ENCODE data around the gene MED9. TPM values are rescaled to one million over a fixed set of nuclear protein-coding genes. Genes with fewer than 3 reads are reported as not detected.

MED9 gene
- polyA plus RNA-seq, 1 donor from 2014 or later: 25.1 TPM

GRCh38 chr17:17525956-17526355 is 49.2 kb downstream of the MED9 start:
- no peaks in the 10 kb centered on the region for H3K27me3 ChIP-seq (ENCODE audit: insufficient read depth, low read depth, low read length)
- no peak overlapping the region for H2AFZ ChIP-seq (ENCODE audit: low read depth, low read length)
- no peak overlapping the region for H3K27ac ChIP-seq (ENCODE audit: low read length)
- H3K4me3 ChIP-seq (ENCODE audit: low read length): no peak overlapping the region
- no peak overlapping the region for H3K9ac ChIP-seq (ENCODE audit: low read length)
- no peaks in the 10 kb centered on the region for H3F3A ChIP-seq (ENCODE audit: insufficient read depth, low read length, poor library complexity, severe bottlenecking)
- no peaks in the 10 kb centered on the region for H3K79me2 ChIP-seq (replicated peaks; ENCODE audit: insufficient read depth, low read length)
- no peaks in the 10 kb centered on the region for H4K20me1 ChIP-seq (ENCODE audit: insufficient read depth)
- no peaks in the 10 kb centered on the region for H3K36me3 ChIP-seq (ENCODE audit: insufficient read depth, low read length)
- TF ChIP-seq EP300 (conservative IDR thresholded peaks at IDR 0.05; ENCODE audit: poor library complexity, severe bottlenecking) (no peak), POLR2AphosphoS5 (IDR thresholded peaks at IDR 0.05) (no peak), CTCF (IDR thresholded peaks at IDR 0.05; ENCODE audit: poor library complexity, severe bottlenecking) (no peak), SMC3 (conservative IDR thresholded peaks at IDR 0.05; ENCODE audit: poor library complexity) (no peak), RAD21 (conservative IDR thresholded peaks at IDR 0.05) (no peak), EZH2 (IDR thresholded peaks at IDR 0.05; ENCODE audit: borderline replicate concordance, insufficient read depth, low read length, poor library complexity, severe bottlenecking) (no peak), MXI1 (conservative IDR thresholded peaks at IDR 0.05; ENCODE audit: poor library complexity, severe bottlenecking) (no peak), TAF1 (IDR thresholded peaks at IDR 0.05; ENCODE audit: low read depth) (no peak), REST (IDR thresholded peaks at IDR 0.05; ENCODE audit: borderline replicate concordance) (no peak)
- no peak overlapping the region for H3K4me2 ChIP-seq (ENCODE audit: low read length)
- H3K9me2 ChIP-seq (ENCODE audit: insufficient read depth, low read length): no peaks in the 10 kb centered on the region
- no peaks in the 10 kb centered on the region for H3K9me3 ChIP-seq (ENCODE audit: low read length)

GRCh38 chr17:17526369-17526768 is 49.6 kb downstream of the MED9 start:
- Histone ChIP-seq H3K79me2 (replicated peaks; ENCODE audit: insufficient read depth, low read length) (no peaks in the 10 kb centered on the region), H3K9me3 (ENCODE audit: low read length) (no peaks in the 10 kb centered on the region), H3K4me2 (ENCODE audit: low read length) (no peak overlapping the region), H3K4me3 (ENCODE audit: low read length) (no peak overlapping the region), H3K9me2 (ENCODE audit: insufficient read depth, low read length) (no peaks in the 10 kb centered on the region), H3K27ac (ENCODE audit: low read length) (no peak overlapping the region), H4K20me1 (ENCODE audit: insufficient read depth) (no peaks in the 10 kb centered on the region), H3K9ac (ENCODE audit: low read length) (no peak overlapping the region), H3F3A (ENCODE audit: insufficient read depth, low read length, poor library complexity, severe bottlenecking) (no peaks in the 10 kb centered on the region), H2AFZ (ENCODE audit: low read depth, low read length) (no peak overlapping the region), H3K27me3 (ENCODE audit: insufficient read depth, low read depth, low read length) (no peaks in the 10 kb centered on the region), H3K36me3 (ENCODE audit: insufficient read depth, low read length) (no peaks in the 10 kb centered on the region)
- TF ChIP-seq EZH2 (IDR thresholded peaks at IDR 0.05; ENCODE audit: borderline replicate concordance, insufficient read depth, low read length, poor library complexity, severe bottlenecking) (no peak), REST (IDR thresholded peaks at IDR 0.05; ENCODE audit: borderline replicate concordance) (no peak), MXI1 (conservative IDR thresholded peaks at IDR 0.05; ENCODE audit: poor library complexity, severe bottlenecking) (no peak), RAD21 (conservative IDR thresholded peaks at IDR 0.05) (no peak), POLR2AphosphoS5 (IDR thresholded peaks at IDR 0.05) (no peak), EP300 (conservative IDR thresholded peaks at IDR 0.05; ENCODE audit: poor library complexity, severe bottlenecking) (no peak), CTCF (IDR thresholded peaks at IDR 0.05; ENCODE audit: poor library complexity, severe bottlenecking) (no peak), SMC3 (conservative IDR thresholded peaks at IDR 0.05; ENCODE audit: poor library complexity) (no peak), TAF1 (IDR thresholded peaks at IDR 0.05; ENCODE audit: low read depth) (no peak)

Data from neural cell (in vitro differentiated cells).